ENCODE data around the gene BRD9.

Gene BRD9

GRCh38 chr5:816176-816575 is 76.4 kb downstream of the BRD9 start:
- Histone ChIP-seq H3K27ac (ENCODE audit: low read depth, low read length, poor library complexity, severe bottlenecking) (no peak overlapping the region), H3K27me3 (ENCODE audit: insufficient read depth, low read length) (no peaks in the 10 kb centered on the region), H4K20me1 (ENCODE audit: insufficient read depth, low read length) (no peaks in the 10 kb centered on the region), H3K4me3 (ENCODE audit: low read depth, low read length, poor library complexity, severe bottlenecking) (no peak overlapping the region), H3K4me1 (ENCODE audit: insufficient read depth, low read length, severe bottlenecking) (no peaks in the 10 kb centered on the region), H3K9me3 (ENCODE audit: low read length) (no peaks in the 10 kb centered on the region), H3K4me2 (ENCODE audit: low read length) (no peak overlapping the region), H3K9ac (ENCODE audit: low read length) (no peak overlapping the region), H2AFZ (ENCODE audit: low read length) (no peak overlapping the region), H3K9me2 (ENCODE audit: low read depth, low read length) (no peaks in the 10 kb centered on the region), H3K36me3 (ENCODE audit: insufficient read depth, low read length) (no peaks in the 10 kb centered on the region), H3K79me2 (ENCODE audit: insufficient read depth, low read length) (no peaks in the 10 kb centered on the region), H3F3A (ENCODE audit: insufficient read depth, low read length) (no peaks in the 10 kb centered on the region)
- no peak for TF ChIP-seq EZH2 (IDR thresholded peaks at IDR 0.05; ENCODE audit: borderline replicate concordance, low read length)
- no peak for TF ChIP-seq CTCF (IDR thresholded peaks at IDR 0.05; ENCODE audit: low read length)

- Histone ChIP-seq H4K20me1 (ENCODE audit: insufficient read depth, low read length) (no peaks in the 10 kb centered on the region), H3K9ac (ENCODE audit: low read length) (no peak overlapping the region), H3K27me3 (ENCODE audit: insufficient read depth, low read length) (no peaks in the 10 kb centered on the region), H3K27ac (ENCODE audit: low read depth, low read length, poor library complexity, severe bottlenecking) (no peak overlapping the region), H3K4me2 (ENCODE audit: low read length) (no peak overlapping the region), H3F3A (ENCODE audit: insufficient read depth, low read length) (no peaks in the 10 kb centered on the region), H3K9me2 (ENCODE audit: low read depth, low read length) (no peaks in the 10 kb centered on the region), H3K4me1 (ENCODE audit: insufficient read depth, low read length, severe bottlenecking) (no peaks in the 10 kb centered on the region), H2AFZ (ENCODE audit: low read length) (no peak overlapping the region), H3K36me3 (ENCODE audit: insufficient read depth, low read length) (no peaks in the 10 kb centered on the region), H3K79me2 (ENCODE audit: insufficient read depth, low read length) (no peaks in the 10 kb centered on the region), H3K9me3 (ENCODE audit: low read length) (no peaks in the 10 kb centered on the region), H3K4me3 (ENCODE audit: low read depth, low read length, poor library complexity, severe bottlenecking) (no peak overlapping the region)
- TF ChIP-seq CTCF (IDR thresholded peaks at IDR 0.05; ENCODE audit: low read length) (no peak), EZH2 (IDR thresholded peaks at IDR 0.05; ENCODE audit: borderline replicate concordance, low read length) (no peak)
Observed at GRCh38 chr5:815449-815848, 77.2 kb downstream of the BRD9 start.
